Central memory CD8-positive, alpha-beta T cell (primary cell): Measurements from ENCODE around the gene MCU.
"Not testable (repeated sequence)": the region's sequence is repeated elsewhere in the genome, so short reads cannot be mapped to it uniquely, and the experiment has no call there.

Experiments used
- ATAC-seq: fragments of 150-1000 bp; cut with Tn5 transposase; replicated peaks from 2 replicates; pipeline ENCODE4 v1.10.0; 2022; ENCODE audit warnings: mild to moderate bottlenecking, moderate FRiP score, moderate number of reproducible peaks; ENCODE audit not compliant: poor library complexity, severe bottlenecking; ENCODE audit errors: extremely low read depth
- DNase-seq, 2 donors: peaks; one replicate each; pipeline ENCODE4 v3.0.0; 2021; ENCODE audit warnings: low spot score in 2 of 2
- H3K27ac Mint-ChIP-seq: one replicate; pipeline ENCODE4 v1.8.0; 2022; ENCODE audit warnings: low read depth, mild to moderate bottlenecking, moderate library complexity, mixed read lengths
- H3K27me3 Mint-ChIP-seq: one replicate; pipeline ENCODE4 v1.8.0; 2022; ENCODE audit warnings: mixed read lengths
- H3K36me3 Mint-ChIP-seq: one replicate; pipeline ENCODE4 v1.8.0; 2022; ENCODE audit warnings: mild to moderate bottlenecking, moderate library complexity, mixed read lengths; ENCODE audit not compliant: insufficient read depth
- H3K4me1 Mint-ChIP-seq: one replicate; pipeline ENCODE4 v1.8.0; 2022; ENCODE audit warnings: mixed read lengths
- H3K4me3 Mint-ChIP-seq: one replicate; pipeline ENCODE4 v1.8.0; 2022; ENCODE audit warnings: mild to moderate bottlenecking, moderate library complexity, mixed read lengths
- H3K9me3 Mint-ChIP-seq: one replicate; pipeline ENCODE4 v1.8.0; 2022; ENCODE audit warnings: mixed read lengths

MCU gene

DNA sequence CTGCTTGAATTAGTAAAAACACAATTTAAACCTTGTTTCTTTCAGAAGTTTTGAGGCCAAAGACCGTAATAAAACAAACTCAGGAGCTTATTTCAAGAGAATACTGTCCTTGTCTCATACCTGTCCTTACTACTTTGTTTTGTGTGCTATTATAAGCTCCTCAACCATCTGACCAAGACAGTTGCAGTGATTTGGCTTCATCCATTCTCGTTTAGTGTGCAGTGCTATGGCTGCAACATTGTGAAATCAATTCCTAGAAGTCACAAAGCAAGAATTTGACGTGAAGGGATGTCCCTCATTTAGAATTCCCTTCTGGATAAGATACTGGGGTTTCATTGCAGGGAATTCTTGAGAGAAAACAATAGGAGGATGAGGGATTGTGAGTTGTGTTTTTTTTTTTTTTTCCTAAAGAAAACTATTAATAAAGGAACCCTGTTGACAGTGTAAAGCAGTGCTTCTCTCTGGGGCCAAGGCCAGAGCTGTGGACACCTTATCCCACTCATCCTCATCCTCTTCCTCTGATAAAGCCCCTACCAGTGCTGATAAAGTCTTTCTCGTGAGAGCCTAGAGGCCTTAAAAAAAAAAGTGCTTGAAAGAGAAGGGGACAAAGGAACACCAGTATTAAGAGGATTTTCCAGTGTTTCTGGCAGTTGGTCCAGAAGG, 201.3 kb downstream of the MCU start, which contains the start of gene OIT3:
TSS of gene OIT3 (plus strand) at position 604 of the 663 bp plus-strand sequence. CDS start 60 bp downstream, outside the sequence.
- DNase-seq: no peak
- Mint-ChIP-seq H3K27ac (no peak within 1 kb of the TSS), H3K9me3 (no peaks in the 10 kb centered on the region), H3K4me1 (peaks cover 5% of the 10 kb centered on the region), H3K36me3 (peaks cover 2% of the 10 kb centered on the region), H3K27me3 (peaks cover 17% of the 10 kb centered on the region), H3K4me3 (no peak within 1 kb of the TSS)
- ATAC-seq: no peak

- ATAC-seq: no peak
- no peak for DNase-seq
- Mint-ChIP-seq H3K36me3 (peaks cover 2% of the 10 kb centered on the region), H3K27ac (no peak overlapping the region), H3K4me1 (no peaks in the 10 kb centered on the region), H3K9me3 (no peaks in the 10 kb centered on the region), H3K27me3 (peaks cover 23% of the 10 kb centered on the region), H3K4me3 (no peak overlapping the region)
Measured at GRCh38 chr10:72895236-72895850, 203.4 kb downstream of the MCU start.

DNA sequence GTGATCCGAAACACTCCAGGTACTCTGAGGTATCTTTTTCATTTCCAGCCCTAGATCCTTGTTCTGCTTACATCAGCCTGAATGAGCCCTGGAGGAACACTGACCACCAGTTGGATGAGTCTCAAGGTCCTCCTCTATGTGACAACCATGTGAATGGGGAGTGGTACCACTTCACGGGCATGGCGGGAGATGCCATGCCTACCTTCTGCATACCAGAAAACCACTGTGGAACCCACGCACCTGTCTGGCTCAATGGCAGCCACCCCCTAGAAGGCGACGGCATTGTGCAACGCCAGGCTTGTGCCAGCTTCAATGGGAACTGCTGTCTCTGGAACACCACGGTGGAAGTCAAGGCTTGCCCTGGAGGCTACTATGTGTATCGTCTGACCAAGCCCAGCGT, 206.7 kb downstream of the MCU start:
- Mint-ChIP-seq H3K4me1 (no peaks in the 10 kb centered on the region), H3K36me3 (peaks cover 2% of the 10 kb centered on the region), H3K4me3 (no peak overlapping the region), H3K27me3 (peaks cover 25% of the 10 kb centered on the region), H3K9me3 (no peaks in the 10 kb centered on the region), H3K27ac (no peak overlapping the region)
- DNase-seq: no peak
- no peak for ATAC-seq

- ATAC-seq: no peak
- DNase-seq: no peak
- Mint-ChIP-seq H3K27ac (no peak overlapping the region), H3K9me3 (no peaks in the 10 kb centered on the region), H3K27me3 (peaks cover 20% of the 10 kb centered on the region), H3K4me1 (no peaks in the 10 kb centered on the region), H3K4me3 (no peak overlapping the region), H3K36me3 (peaks cover under 1% of the 10 kb centered on the region)
Measured at GRCh38 chr10:72899545-72899944, 207.6 kb downstream of the MCU start.

GRCh38 chr10:72903941-72904446, 212.1 kb downstream of the MCU start:
- not testable (repeated sequence) for DNase-seq, H3K9me3 Mint-ChIP-seq, H3K27ac Mint-ChIP-seq, H3K4me3 Mint-ChIP-seq, ATAC-seq, H3K27me3 Mint-ChIP-seq, H3K4me1 Mint-ChIP-seq, H3K36me3 Mint-ChIP-seq

GRCh38 chr10:72904806-72905205, 212.9 kb downstream of the MCU start:
- no peak overlapping the region for H3K4me3 Mint-ChIP-seq
- H3K9me3 Mint-ChIP-seq: no peaks in the 10 kb centered on the region
- H3K27ac Mint-ChIP-seq: no peak overlapping the region
- H3K36me3 Mint-ChIP-seq: no peaks in the 10 kb centered on the region
- H3K27me3 Mint-ChIP-seq: peaks cover 7% of the 10 kb centered on the region
- ATAC-seq (no peak), DNase-seq (no peak)
- H3K4me1 Mint-ChIP-seq: no peaks in the 10 kb centered on the region

- ATAC-seq (no peak), DNase-seq (no peak)
- no peaks in the 10 kb centered on the region for H3K4me1 Mint-ChIP-seq
- no peak overlapping the region for H3K27ac Mint-ChIP-seq
- no peaks in the 10 kb centered on the region for H3K36me3 Mint-ChIP-seq
- H3K27me3 Mint-ChIP-seq: no peaks in the 10 kb centered on the region
- no peaks in the 10 kb centered on the region for H3K9me3 Mint-ChIP-seq
- H3K4me3 Mint-ChIP-seq: no peak overlapping the region
Measured at GRCh38 chr10:72906446-72906845, 214.5 kb downstream of the MCU start.

DNA sequence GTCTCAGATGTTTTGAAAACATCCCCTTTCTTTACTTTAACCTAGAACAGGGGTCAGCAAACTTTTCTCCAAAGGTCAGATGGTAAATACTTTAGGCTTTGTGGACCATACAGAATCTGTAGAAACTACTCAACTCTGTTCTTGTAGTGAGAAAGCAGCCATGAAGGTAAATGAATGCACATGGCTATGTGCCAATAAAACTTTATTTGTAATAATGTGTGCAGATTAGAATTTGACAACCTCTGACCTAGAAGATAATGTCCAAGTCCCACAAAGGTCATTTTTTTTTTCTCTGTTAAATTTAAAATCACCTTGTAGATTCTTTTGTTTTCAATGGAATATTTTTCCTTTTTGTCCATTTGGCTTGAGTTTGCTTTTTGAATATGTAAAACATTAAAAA, 218.8 kb downstream of the MCU start:
- no peak for ATAC-seq
- no peaks in the 10 kb centered on the region for H3K9me3 Mint-ChIP-seq
- H3K27me3 Mint-ChIP-seq: no peaks in the 10 kb centered on the region
- no peaks in the 10 kb centered on the region for H3K4me1 Mint-ChIP-seq
- DNase-seq: no peak
- no peak overlapping the region for H3K4me3 Mint-ChIP-seq
- H3K36me3 Mint-ChIP-seq: no peaks in the 10 kb centered on the region
- H3K27ac Mint-ChIP-seq: no peak overlapping the region

DNA sequence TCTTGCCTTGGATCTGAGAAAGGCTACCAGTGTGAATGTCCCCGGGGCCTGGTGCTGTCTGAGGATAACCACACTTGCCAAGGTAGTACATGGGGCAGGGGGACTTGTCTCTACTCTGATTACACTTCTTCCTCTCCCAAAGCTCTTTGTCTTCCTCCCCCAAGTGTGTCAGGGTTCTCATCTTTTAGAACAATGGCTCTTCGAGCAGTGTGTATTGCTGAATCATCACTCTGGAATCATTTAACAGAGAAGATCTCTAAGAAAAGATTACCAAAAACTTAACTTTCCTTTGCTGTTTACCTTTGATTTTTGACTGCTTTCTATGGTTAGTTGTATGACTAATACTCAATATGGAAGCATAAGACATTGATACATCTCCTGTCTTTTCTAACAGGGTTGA, 219.8 kb downstream of the MCU start:
- Mint-ChIP-seq H3K4me3 (no peak overlapping the region), H3K36me3 (no peaks in the 10 kb centered on the region), H3K4me1 (no peaks in the 10 kb centered on the region), H3K9me3 (no peaks in the 10 kb centered on the region), H3K27me3 (no peaks in the 10 kb centered on the region), H3K27ac (no peak overlapping the region)
- DNase-seq (no peak), ATAC-seq (no peak)

- H3K36me3 Mint-ChIP-seq: no peaks in the 10 kb centered on the region
- no peak overlapping the region for H3K27ac Mint-ChIP-seq
- no peaks in the 10 kb centered on the region for H3K9me3 Mint-ChIP-seq
- no peak overlapping the region for H3K4me3 Mint-ChIP-seq
- H3K4me1 Mint-ChIP-seq: no peaks in the 10 kb centered on the region
- ATAC-seq (no peak), DNase-seq (no peak)
- H3K27me3 Mint-ChIP-seq: no peaks in the 10 kb centered on the region
Measured at GRCh38 chr10:72912736-72913135, 220.8 kb downstream of the MCU start.

GRCh38 chr10:72913287-72913686, 221.3 kb downstream of the MCU start:
- no peak overlapping the region for H3K4me3 Mint-ChIP-seq
- no peaks in the 10 kb centered on the region for H3K9me3 Mint-ChIP-seq
- H3K36me3 Mint-ChIP-seq: no peaks in the 10 kb centered on the region
- no peak for ATAC-seq
- H3K27ac Mint-ChIP-seq: no peak overlapping the region
- DNase-seq: no peak
- no peaks in the 10 kb centered on the region for H3K27me3 Mint-ChIP-seq
- H3K4me1 Mint-ChIP-seq: no peaks in the 10 kb centered on the region

DNA sequence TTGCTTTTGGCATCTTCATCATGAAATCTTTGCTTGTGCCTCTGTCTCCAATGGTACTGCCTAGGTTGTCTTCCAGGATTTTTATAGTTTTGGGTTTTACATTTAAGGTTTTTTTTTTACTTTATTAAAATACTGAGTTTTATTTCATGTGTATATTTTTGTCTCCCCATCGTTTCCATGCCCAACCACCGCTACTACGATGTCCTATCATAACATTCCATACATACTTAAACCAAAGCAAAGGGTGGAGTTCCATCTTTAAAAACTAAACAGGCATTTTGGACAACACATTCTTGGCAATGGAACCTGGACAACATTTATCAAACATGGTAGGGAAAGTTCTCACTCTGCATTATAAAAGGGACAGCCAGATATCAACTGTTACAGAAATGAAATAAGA, 225.3 kb downstream of the MCU start:
- H3K36me3 Mint-ChIP-seq, H3K27ac Mint-ChIP-seq, H3K4me1 Mint-ChIP-seq, ATAC-seq, DNase-seq, H3K4me3 Mint-ChIP-seq: not testable (repeated sequence)
- Mint-ChIP-seq H3K27me3 (peaks cover 35% of the 10 kb centered on the region), H3K9me3 (peaks cover 12% of the 10 kb centered on the region)

GRCh38 chr10:72917803-72918332, 225.9 kb downstream of the MCU start:
- not testable (repeated sequence) for H3K36me3 Mint-ChIP-seq, H3K4me3 Mint-ChIP-seq, H3K27ac Mint-ChIP-seq, ATAC-seq, H3K4me1 Mint-ChIP-seq, DNase-seq
- Mint-ChIP-seq H3K27me3 (peaks cover 41% of the 10 kb centered on the region), H3K9me3 (peaks cover 16% of the 10 kb centered on the region)
